GM18951 (cell line): ENCODE results near the gene LMO7.

ENCODE experiments used
- POLR2A ChIP-seq: IDR thresholded peaks from 4 replicates; pipeline ENCODE4 v1.6.1; 2011; ENCODE audit warnings: mild to moderate bottlenecking; ENCODE audit not compliant: insufficient read length, insufficient read depth; ENCODE audit errors: extremely low read depth
- in situ Hi-C: fragments of 300-500 bp; cut with MboI; formaldehyde crosslinking; loops from one replicate; pipeline ENCODE4 v1.12.0; 2022; ENCODE audit warnings: low sequenced_read_pairs, mixed read lengths, inconsistent platforms; ENCODE audit not compliant: unreplicated experiment

The LMO7 gene

DNA sequence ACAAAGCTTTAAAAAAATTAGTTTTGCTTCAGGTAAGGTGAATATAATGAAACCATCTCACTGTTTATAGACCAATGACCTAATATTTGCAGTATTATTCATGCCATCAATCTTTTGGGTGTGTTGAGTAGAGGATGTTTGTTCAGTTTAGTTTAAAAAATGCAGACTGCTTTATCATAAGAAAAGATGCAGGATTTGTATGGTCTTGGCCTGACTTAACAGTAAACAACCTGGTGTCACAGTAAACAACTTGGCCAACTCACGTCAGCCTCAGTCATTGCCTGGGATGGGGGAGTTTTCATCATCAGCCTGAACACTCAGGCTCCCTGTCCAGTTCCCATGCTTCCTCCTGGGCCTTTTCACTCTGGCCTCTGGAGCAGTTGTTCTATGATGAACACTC is 55.1 kb downstream of the LMO7 start:
- no peak for TF ChIP-seq POLR2A
- in situ Hi-C loops: loop anchor here (25.0 kb wide), 4 partner anchors 171 to 1221 kb away; no protein-coding TSS in a partner anchor

DNA sequence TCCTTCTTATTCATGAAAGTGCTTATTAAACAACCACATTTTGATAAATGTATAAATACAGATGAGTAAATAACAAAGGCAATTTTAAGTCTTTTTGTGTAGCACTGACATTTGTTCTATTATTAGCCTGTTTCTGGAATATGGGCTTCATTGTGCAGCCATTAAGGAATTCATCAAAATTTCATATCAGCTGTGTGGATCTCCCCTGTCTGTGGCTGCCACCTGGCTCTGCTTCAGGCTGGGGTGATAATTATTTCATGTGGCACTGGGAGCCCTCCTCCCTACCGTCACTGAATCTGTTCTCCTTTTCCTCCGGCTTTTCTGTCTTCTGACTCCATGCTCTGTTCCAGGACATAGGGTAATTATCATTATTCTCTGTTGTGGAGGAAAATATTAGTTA is 57.1 kb downstream of the LMO7 start:
- in situ Hi-C loops: loop anchor here (25.0 kb wide), 4 partner anchors 169 to 1219 kb away; no protein-coding TSS in a partner anchor

GRCh38 chr13:75694722-75695121 is 58.6 kb downstream of the LMO7 start:
- TF ChIP-seq POLR2A: no peak
- in situ Hi-C loops: loop anchor here (25.0 kb wide), 4 partner anchors 168 to 1218 kb away; no protein-coding TSS in a partner anchor

More for the DNA sequence above, 57.1 kb downstream of the LMO7 start:
- TF ChIP-seq POLR2A: no peak

DNA sequence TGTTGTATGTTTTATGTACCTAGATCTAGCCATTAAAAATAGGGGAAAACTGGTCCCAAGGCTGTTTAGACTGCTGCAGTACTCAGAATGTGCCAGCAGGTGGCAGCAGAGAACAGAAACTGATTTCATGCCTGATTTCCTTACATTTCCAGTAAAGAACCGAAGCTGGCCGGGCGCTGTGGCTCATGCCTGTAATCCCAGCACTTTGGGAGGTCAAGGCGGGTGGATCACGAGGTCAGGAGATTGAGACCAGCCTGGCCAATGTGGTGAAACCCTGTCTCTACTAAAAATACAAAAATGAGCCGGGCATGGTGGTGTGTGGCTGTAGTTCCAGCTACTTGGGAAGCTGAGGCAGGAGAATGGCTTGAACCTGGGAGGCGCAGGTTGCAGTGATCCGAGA is 59.8 kb downstream of the LMO7 start:
- in situ Hi-C loops: loop anchor here (25.0 kb wide), 4 partner anchors 166 to 1216 kb away; no protein-coding TSS in a partner anchor

GRCh38 chr13:75699062-75699461 is 62.9 kb downstream of the LMO7 start:
- in situ Hi-C loops: loop anchor here (25.0 kb wide), 4 partner anchors 163 to 1213 kb away; no protein-coding TSS in a partner anchor
- no peak for TF ChIP-seq POLR2A

DNA sequence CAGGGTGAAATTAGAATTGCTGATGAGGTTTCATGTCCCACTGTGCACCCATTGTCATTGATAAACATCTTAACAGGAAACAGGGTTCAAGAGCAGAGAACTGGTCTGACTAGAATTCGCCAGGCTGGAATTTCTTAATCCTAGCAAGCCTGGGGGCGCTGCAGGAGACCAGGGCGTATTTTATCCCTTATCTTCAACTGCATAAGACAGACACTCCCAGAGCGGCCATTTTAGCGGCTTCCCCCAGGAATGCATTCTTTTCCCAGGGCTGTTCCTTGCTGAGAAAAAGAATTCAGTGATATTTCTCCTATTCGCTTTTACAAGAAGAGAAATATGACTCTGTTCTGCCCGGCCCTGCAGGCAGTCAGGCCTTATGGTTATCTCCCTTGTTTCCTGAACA is 63.6 kb downstream of the LMO7 start:
- in situ Hi-C loops: loop anchor here (25.0 kb wide), 4 partner anchors 163 to 1213 kb away; no protein-coding TSS in a partner anchor

- in situ Hi-C loops: no loop called here
- TF ChIP-seq POLR2A: no peak
Measured at GRCh38 chr13:75700552-75700951, 64.4 kb downstream of the LMO7 start.

DNA sequence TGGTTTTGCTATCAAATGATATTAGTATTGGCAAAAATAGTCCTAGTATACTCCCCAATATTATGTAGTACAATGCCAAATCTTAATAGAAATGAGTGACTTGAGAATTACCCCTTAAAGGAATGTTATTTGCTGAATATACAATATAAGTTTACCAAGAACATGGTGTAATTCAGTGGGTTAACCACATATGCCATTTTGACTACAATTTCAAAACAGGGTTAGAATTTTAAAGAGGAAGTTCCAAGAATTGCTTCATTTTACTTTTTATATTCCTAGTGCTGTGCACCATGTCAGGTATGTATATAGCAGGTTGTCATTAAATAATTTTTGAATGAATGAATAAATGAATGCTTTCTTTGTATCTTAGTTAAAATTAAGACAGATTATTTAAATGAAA is 66.3 kb downstream of the LMO7 start:
- no peak for TF ChIP-seq POLR2A
- in situ Hi-C loops: no loop called here

DNA sequence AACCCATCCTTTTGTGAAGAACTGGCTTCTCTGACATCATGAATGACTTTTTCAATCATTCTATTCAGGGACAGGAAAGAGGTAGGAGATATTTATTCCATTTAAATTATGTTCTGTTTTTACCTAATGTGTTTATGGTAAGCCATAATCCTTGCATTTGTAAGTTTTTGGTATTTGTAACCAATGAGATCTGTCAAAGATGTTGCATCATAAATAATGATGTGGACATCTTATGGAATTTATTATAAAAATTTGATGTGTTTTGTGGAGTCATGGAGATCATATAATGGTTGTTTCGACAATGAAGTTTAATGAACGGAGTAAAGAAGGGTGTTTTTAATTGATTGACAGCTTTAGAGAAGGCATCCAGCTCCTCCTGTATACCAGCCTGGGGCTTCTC is 67.6 kb downstream of the LMO7 start:
- in situ Hi-C loops: no loop called here
- TF ChIP-seq POLR2A: no peak

GRCh38 chr13:75704194-75704926 is 68.2 kb downstream of the LMO7 start:
- TF ChIP-seq POLR2A: no peak
- in situ Hi-C loops: no loop called here

DNA sequence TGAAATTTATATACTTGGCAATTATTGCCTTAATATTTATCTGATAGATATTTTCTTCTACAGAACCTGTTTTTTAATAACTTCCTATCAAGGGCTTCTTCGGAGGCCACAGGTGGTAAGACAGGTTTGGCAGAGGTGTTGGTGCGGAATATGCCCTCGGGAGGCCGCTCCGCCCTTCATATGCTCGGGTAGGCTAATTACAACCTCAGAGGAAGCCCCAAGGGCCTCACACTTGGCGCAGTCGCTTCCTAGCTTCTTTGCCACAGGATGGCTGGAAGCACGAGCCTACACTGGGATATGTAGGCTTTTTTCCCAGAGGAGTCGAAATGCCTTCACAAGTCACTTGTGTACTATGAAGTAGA is 68.8 kb downstream of the LMO7 start:
- in situ Hi-C loops: no loop called here
- TF ChIP-seq POLR2A: no peak

- in situ Hi-C loops: no loop called here
- TF ChIP-seq POLR2A: no peak
Measured at GRCh38 chr13:75705395-75705794, 69.3 kb downstream of the LMO7 start.

GRCh38 chr13:75705908-75706307 is 69.8 kb downstream of the LMO7 start:
- in situ Hi-C loops: no loop called here
- no peak for TF ChIP-seq POLR2A

DNA sequence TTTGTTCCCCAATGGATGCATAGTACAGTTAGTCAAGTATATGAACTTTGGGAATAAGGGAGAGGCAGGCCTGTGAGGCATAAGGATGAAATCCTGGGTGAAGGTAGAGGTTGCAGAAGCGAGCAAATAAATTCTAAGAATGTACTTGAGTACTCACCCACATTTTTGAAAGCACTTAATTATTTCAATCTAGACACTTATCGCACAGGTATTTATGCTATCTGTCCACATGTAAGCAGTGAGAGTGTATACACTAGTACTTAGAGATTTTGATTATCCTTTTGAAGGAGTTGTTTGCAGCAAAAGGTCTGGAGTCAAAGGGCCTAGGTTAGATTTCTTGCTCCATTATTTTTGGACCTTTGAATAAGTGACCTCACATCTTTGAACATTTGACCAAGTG is 77.7 kb downstream of the LMO7 start:
- no peak for TF ChIP-seq POLR2A
- in situ Hi-C loops: no loop called here
